IMR-90 (cell line): ENCODE data around the gene PDLIM5. TPM values are rescaled to one million over a fixed set of nuclear protein-coding genes. Genes with fewer than 3 reads are reported as not detected.

ENCODE experiments used
- ATAC-seq: fragments of 200-7000 bp; cut with Tn5 transposase; 2 replicates; pipeline ENCODE4 v1.9.1; 2020; ENCODE audit warnings: low read depth, mild to moderate bottlenecking, moderate library complexity
- BruUV-seq: library from RNA; stranded (reverse); fragments of 400-500 nt; replicated peaks from 2 replicates; lab custom pipeline; 2021; lab: Mats Ljungman, UMichigan
- CTCF ChIA-PET: fragments of 300-600 bp; formaldehyde crosslinking; extraction: SDS; loops from one replicate; lab custom pipeline; 2021; ENCODE audit warnings: antibody characterized with exemption; lab: Yijun Ruan, JAX
- POLR2A ChIA-PET: fragments of 300-600 bp; sonication (Branson Sonifier 250); formaldehyde crosslinking; loops from one replicate; lab custom pipeline; 2022; ENCODE audit warnings: antibody characterized with exemption; ENCODE audit not compliant: unreplicated experiment; lab: Charles Lee
- DNase-seq: peaks from one replicate; pipeline ENCODE4 v3.0.0; 2013
- H2AFZ ChIP-seq: replicated peaks from 2 replicates; pipeline ENCODE3; 2013; ENCODE audit warnings: low read length, mild to moderate bottlenecking; ENCODE audit not compliant: poor library complexity
- H2AK5ac ChIP-seq: 2 replicates; pipeline ENCODE4 v1.6.1; 2013; ENCODE audit warnings: low read depth, low read length, inconsistent platforms
- H2AK9ac ChIP-seq: replicated peaks from 2 replicates; pipeline ENCODE3; 2013; ENCODE audit warnings: mild to moderate bottlenecking, low read depth, low read length, moderate library complexity; ENCODE audit not compliant: poor library complexity
- H2BK120ac ChIP-seq: 2 replicates; pipeline ENCODE4 v1.6.1; 2013; ENCODE audit warnings: low read depth, low read length, inconsistent platforms
- H2BK15ac ChIP-seq: 3 replicates; pipeline ENCODE4 v1.6.1; 2013; ENCODE audit warnings: low read depth, low read length, inconsistent platforms
- H2BK20ac ChIP-seq: 2 replicates; pipeline ENCODE4 v1.6.1; 2013; ENCODE audit warnings: low read depth, mild to moderate bottlenecking, inconsistent platforms, low read length, moderate library complexity
- H2BK5ac ChIP-seq: 2 replicates; pipeline ENCODE4 v1.6.1; 2013; ENCODE audit warnings: mild to moderate bottlenecking, low read depth, low read length, inconsistent platforms; ENCODE audit not compliant: poor library complexity, severe bottlenecking
- H3K14ac ChIP-seq: replicated peaks from 2 replicates; pipeline ENCODE4 v1.6.1; 2013; ENCODE audit warnings: low read depth, low read length, inconsistent platforms
- H3K18ac ChIP-seq: 2 replicates; pipeline ENCODE4 v1.6.1; 2013; ENCODE audit warnings: low read depth, low read length, control low read depth
- H3K23ac ChIP-seq: 2 replicates; pipeline ENCODE4 v1.6.1; 2013; ENCODE audit warnings: low read depth, low read length, inconsistent platforms
- H3K27ac ChIP-seq: 2 replicates; pipeline ENCODE4 v1.5.1; 2013; ENCODE audit warnings: mild to moderate bottlenecking, control low read depth, low read length; ENCODE audit not compliant: insufficient read depth
- H3K27me3 ChIP-seq: 2 replicates; pipeline ENCODE4 v1.6.1; 2013; ENCODE audit warnings: low read length; ENCODE audit not compliant: control insufficient read depth, insufficient read depth
- H3K36me3 ChIP-seq: 2 replicates; pipeline ENCODE4 v1.6.1; 2013; ENCODE audit warnings: low read length, mixed read lengths; ENCODE audit not compliant: control insufficient read depth, insufficient read depth
- H3K4ac ChIP-seq: 2 replicates; pipeline ENCODE4 v1.6.1; 2013; ENCODE audit warnings: low read depth, low read length, inconsistent platforms
- H3K4me1 ChIP-seq: 2 replicates; pipeline ENCODE4 v1.6.1; 2013; ENCODE audit warnings: low read length, mixed read lengths; ENCODE audit not compliant: control insufficient read depth, insufficient read depth
- H3K4me2 ChIP-seq: 2 replicates; pipeline ENCODE4 v1.6.1; 2013; ENCODE audit warnings: low read depth, mild to moderate bottlenecking, control low read depth, low read length, moderate library complexity
- H3K4me3 ChIP-seq: 2 replicates; pipeline ENCODE4 v1.5.1; 2013; ENCODE audit warnings: low read depth, mild to moderate bottlenecking, control low read depth, low read length, moderate library complexity; ENCODE audit not compliant: insufficient read depth
- H3K56ac ChIP-seq: 2 replicates; pipeline ENCODE4 v1.6.1; 2013; ENCODE audit warnings: low read length, inconsistent platforms; ENCODE audit not compliant: insufficient read depth; ENCODE audit errors: extremely low read depth
- H3K79me1 ChIP-seq, 2 experiments: 2 replicates each; pipeline ENCODE4 v1.6.1; 2013; ENCODE audit warnings: low read length in 2 of 2, inconsistent platforms in 1 of 2, low read depth in 1 of 2
- H3K9ac ChIP-seq: 2 replicates; pipeline ENCODE4 v1.6.1; 2013; ENCODE audit warnings: low read depth, low read length, control low read depth
- H3K9me1 ChIP-seq: 2 replicates; pipeline ENCODE4 v1.6.1; 2013; ENCODE audit warnings: low read length, inconsistent platforms; ENCODE audit not compliant: insufficient read depth
- H3K9me3 ChIP-seq: 2 replicates; pipeline ENCODE4 v1.6.1; 2013; ENCODE audit warnings: low read length; ENCODE audit not compliant: control insufficient read depth, insufficient read depth
- H4K20me1 ChIP-seq: 2 replicates; pipeline ENCODE4 v1.6.1; 2013; ENCODE audit warnings: low read length, inconsistent platforms; ENCODE audit not compliant: insufficient read depth
- H4K5ac ChIP-seq: 2 replicates; pipeline ENCODE4 v1.6.1; 2013; ENCODE audit warnings: mild to moderate bottlenecking, low read depth, low read length, control low read depth
- H4K8ac ChIP-seq, 2 experiments: 2 replicates each; pipeline ENCODE4 v1.6.1; 2013; ENCODE audit warnings: low read depth in 2 of 2, low read length in 2 of 2, control low read depth in 1 of 2, inconsistent platforms in 1 of 2
- H4K91ac ChIP-seq: 2 replicates; pipeline ENCODE4 v1.6.1; 2013; ENCODE audit warnings: low read depth, low read length, inconsistent platforms; ENCODE audit not compliant: insufficient read depth
- BHLHE40 ChIP-seq: fragments of 150-350 bp; IDR thresholded peaks from 2 replicates; pipeline ENCODE4 v1.6.1; 2016; ENCODE audit warnings: mild to moderate bottlenecking, low read depth, low read length
- CEBPB ChIP-seq: IDR thresholded peaks from 2 replicates; pipeline ENCODE4 v1.6.1; 2012; ENCODE audit warnings: low read depth, low read length, improper control_type of control experiment
- CHD1 ChIP-seq: IDR thresholded peaks from 2 replicates; pipeline ENCODE4 v1.6.1; 2012; ENCODE audit warnings: low read depth, low read length, improper control_type of control experiment
- CTCF ChIP-seq: conservative IDR thresholded peaks from 2 replicates; pipeline ENCODE4 v1.5.1; 2012; ENCODE audit warnings: mild to moderate bottlenecking, low read depth, low read length, improper control_type of control experiment
- ELK1 ChIP-seq: fragments of 150-350 bp; IDR thresholded peaks from 2 replicates; pipeline ENCODE4 v1.6.1; 2016; ENCODE audit warnings: low read depth, mild to moderate bottlenecking, low read length, moderate library complexity, borderline replicate concordance
- FOS ChIP-seq: fragments of 150-350 bp; IDR thresholded peaks from 2 replicates; pipeline ENCODE4 v1.6.1; 2016; ENCODE audit warnings: low read depth, low read length
- MAFK ChIP-seq: IDR thresholded peaks from 2 replicates; pipeline ENCODE4 v1.6.1; 2012; ENCODE audit warnings: low read depth, low read length, improper control_type of control experiment
- MAZ ChIP-seq: IDR thresholded peaks from 2 replicates; pipeline ENCODE4 v1.6.1; 2012; ENCODE audit warnings: low read depth, mild to moderate bottlenecking, low read length, improper control_type of control experiment, moderate library complexity, borderline replicate concordance
- MXI1 ChIP-seq: IDR thresholded peaks from 2 replicates; pipeline ENCODE4 v1.6.1; 2012; ENCODE audit warnings: low read depth, mild to moderate bottlenecking, low read length, moderate library complexity, borderline replicate concordance
- NFE2L2 ChIP-seq: fragments of 150-350 bp; IDR thresholded peaks from 2 replicates; pipeline ENCODE4 v1.6.1; 2016; ENCODE audit warnings: low read depth, mild to moderate bottlenecking, low read length
- POLR2A ChIP-seq: IDR thresholded peaks from 2 replicates; pipeline ENCODE4 v1.6.1; 2012; ENCODE audit warnings: mild to moderate bottlenecking, low read depth, low read length
- RAD21 ChIP-seq: IDR thresholded peaks from 2 replicates; pipeline ENCODE4 v1.6.1; 2012; ENCODE audit warnings: low read length, improper control_type of control experiment
- RCOR1 ChIP-seq: IDR thresholded peaks from 2 replicates; pipeline ENCODE4 v1.6.1; 2012; ENCODE audit warnings: mild to moderate bottlenecking, low read length, improper control_type of control experiment; ENCODE audit not compliant: insufficient replicate concordance
- RFX5 ChIP-seq: IDR thresholded peaks from 2 replicates; pipeline ENCODE4 v1.8.0; 2012; ENCODE audit warnings: low read depth, mild to moderate bottlenecking, low read length, moderate library complexity
- SMC3 ChIP-seq: fragments of 150-350 bp; IDR thresholded peaks from 2 replicates; pipeline ENCODE4 v1.6.1; 2016; ENCODE audit warnings: low read depth, mild to moderate bottlenecking, antibody characterized with exemption, low read length, moderate library complexity
- USF2 ChIP-seq: fragments of 150-350 bp; IDR thresholded peaks from 2 replicates; pipeline ENCODE4 v1.6.1; 2017; ENCODE audit warnings: mild to moderate bottlenecking, antibody characterized with exemption, low read length, low read depth
- dilution Hi-C: fragments of 300-500 bp; cut with HindIII; formaldehyde crosslinking; loops from one replicate; pipeline ENCODE4 v1.14.3; 2018; ENCODE audit warnings: low sequenced_read_pairs; ENCODE audit not compliant: unreplicated experiment
- in situ Hi-C: fragments of 300-500 bp; cut with MboI; formaldehyde crosslinking; loops from 3 replicates; pipeline ENCODE4 v1.14.3; 2019; ENCODE audit warnings: low sequenced_read_pairs, inconsistent platforms, mixed read lengths
- intact Hi-C: fragments of 100-400 bp; cut with micrococcal nuclease; formaldehyde crosslinking; loops from 2 replicates; pipeline ENCODE4 v1.10.0; 2022
- polyA plus RNA-seq, 3 experiments: library from polyadenylated mRNA; depleted of rRNA; stranded (reverse); fragments of >200 nt; gene quantifications; 2 replicates each; pipeline ENCODE4 v1.2.3, GENCODE V29; 2012; ENCODE audit warnings: low replicate concordance in 1 of 3
- total RNA-seq: library from RNA; depleted of rRNA; stranded (reverse); fragments of >200 nt; gene quantifications from 2 replicates; pipeline ENCODE4 v1.2.3, GENCODE V29; 2012

The PDLIM5 gene
- total and polyA plus RNA-seq, 2 of the 4 experiments (the other 2 are of a cell fraction), result 96.5 to 188 TPM

DNA sequence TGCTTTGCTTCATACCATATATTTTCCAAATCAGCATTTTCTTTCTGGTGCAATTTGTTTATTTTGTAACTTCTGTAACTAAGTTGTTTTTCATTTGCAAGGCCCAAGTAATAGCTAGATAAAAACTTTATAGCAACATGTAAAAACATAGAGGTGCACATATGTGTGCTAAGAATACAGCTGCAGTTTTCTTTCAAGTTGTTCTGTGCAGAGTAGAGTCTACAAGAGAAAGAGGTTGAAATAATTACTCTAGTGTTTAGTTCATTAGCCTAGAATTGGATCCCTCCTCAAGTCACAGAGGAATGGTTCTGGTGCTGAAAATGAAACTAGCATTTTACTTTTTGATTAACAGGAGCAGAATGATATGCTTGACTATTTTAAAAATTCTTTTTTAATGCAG lies 32.2 kb upstream of the PDLIM5 start:
- Histone ChIP-seq H2BK5ac (no peak overlapping the region), H3K4me3 (no peak overlapping the region), H3K9me1 (no peaks in the 10 kb centered on the region), H3K27me3 (no peaks in the 10 kb centered on the region), H3K4ac (no peak overlapping the region), H3K9ac (no peak overlapping the region), H3K4me1 (no peaks in the 10 kb centered on the region), H4K20me1 (no peaks in the 10 kb centered on the region), H4K91ac (no peak overlapping the region), H3K14ac (no peak overlapping the region), H2BK15ac (no peak overlapping the region), H2AK5ac (no peak overlapping the region), H2AFZ (no peak overlapping the region), H3K36me3 (no peaks in the 10 kb centered on the region), H2BK20ac (no peak overlapping the region), H4K5ac (no peak overlapping the region), H3K23ac (no peak overlapping the region), H2BK120ac (no peak overlapping the region), H3K56ac (no peak overlapping the region), H3K9me3 (peaks cover 3% of the 10 kb centered on the region; the same call in 1 of the 2 replicates), H3K4me2 (no peak overlapping the region), H3K18ac (no peak overlapping the region), H2AK9ac (no peak overlapping the region), H3K79me1 (no peaks in the 10 kb centered on the region), H3K27ac (no peak overlapping the region), H4K8ac (no peak overlapping the region)
- BruUV-seq, result no TSS peak
- no peak for TF ChIP-seq MXI1
- TF ChIP-seq CEBPB, result no peak
- TF ChIP-seq RAD21, result no peak
- no peak for TF ChIP-seq RCOR1
- no peak for TF ChIP-seq FOS
- no peak for TF ChIP-seq BHLHE40
- no peak for TF ChIP-seq MAFK
- TF ChIP-seq SMC3, result no peak
- TF ChIP-seq MAZ, result no peak
- TF ChIP-seq ELK1, result no peak
- TF ChIP-seq CHD1, result no peak
- no peak for TF ChIP-seq NFE2L2
- TF ChIP-seq CTCF, result no peak
- no peak for TF ChIP-seq RFX5
- no peak for TF ChIP-seq USF2
- no peak for TF ChIP-seq POLR2A
- intact Hi-C loops (no loop called here), in situ Hi-C loops (loop anchor here (25.0 kb wide), 1 partner anchor 693 kb away; no protein-coding TSS in a partner anchor), dilution Hi-C loops (no loop called here)
- ATAC-seq, result no peak
- CTCF ChIA-PET, result interaction anchor here (0.7 kb wide), 1 partner anchor 340 kb away, joined by 3 read pairs; no protein-coding TSS in a partner anchor
- DNase-seq, result no peak
- POLR2A ChIA-PET, result no interaction called here
